Measurements from ENCODE around the gene C11orf58.

Gene C11orf58

GRCh38 chr11:16781936-16782919 lies 43.8 kb downstream of the C11orf58 start:
- DNase-seq (ENCODE audit: low read depth), result no peak
- no peak overlapping the region for H3K4me3 ChIP-seq (ENCODE audit: low read depth, low read length)

DNA sequence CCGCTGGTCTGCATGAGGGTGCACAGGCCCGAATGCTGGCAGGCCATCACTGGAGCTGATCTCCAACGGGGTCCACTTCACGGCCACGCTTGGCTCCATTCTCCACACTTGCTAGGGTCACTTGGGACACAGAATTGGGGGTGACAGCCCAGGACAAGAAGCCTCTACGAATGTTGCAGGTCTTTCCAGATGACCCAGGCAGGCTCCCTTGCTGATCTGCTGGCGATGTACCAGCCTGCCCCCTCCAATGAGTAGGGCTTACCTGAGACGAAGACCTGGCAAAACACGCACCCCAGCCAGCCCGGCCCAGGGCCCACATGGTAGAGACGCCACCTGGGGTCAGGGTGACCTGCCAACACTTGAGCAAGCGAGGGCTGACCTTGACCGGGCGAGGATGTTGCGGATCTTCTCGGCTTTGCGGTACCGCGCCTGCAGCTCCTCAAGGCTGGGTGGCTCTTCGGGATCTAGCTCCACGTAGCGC lies 44.9 kb downstream of the C11orf58 start:
- no peak for DNase-seq (ENCODE audit: low read depth)
- H3K4me3 ChIP-seq (ENCODE audit: low read depth, low read length), result no peak overlapping the region

DNA sequence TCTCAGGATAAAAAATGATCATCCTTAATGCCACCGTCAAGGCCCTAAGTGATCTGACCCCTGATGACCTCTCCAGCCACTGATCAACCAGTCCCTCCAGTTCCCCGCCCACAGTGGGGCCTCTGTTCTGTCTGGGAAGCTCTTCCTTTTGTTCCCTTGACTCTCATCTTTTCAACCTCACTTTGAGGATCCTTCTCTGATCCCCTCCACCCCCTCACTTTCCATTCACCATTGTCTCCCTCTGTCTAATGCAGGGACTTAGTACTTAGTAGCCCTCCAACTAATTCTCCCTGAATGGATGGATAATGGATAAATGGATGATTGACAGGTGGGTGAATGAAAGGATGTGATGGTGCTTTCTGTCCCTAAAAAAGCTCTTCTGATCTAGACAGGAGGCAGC lies 45.6 kb downstream of the C11orf58 start:
- DNase-seq (ENCODE audit: low read depth), result no peak
- H3K4me3 ChIP-seq (ENCODE audit: low read depth, low read length), result no peak overlapping the region

GRCh38 chr11:16784666-16785065 lies 46.2 kb downstream of the C11orf58 start:
- DNase-seq (ENCODE audit: low read depth), result no peak
- H3K4me3 ChIP-seq (ENCODE audit: low read depth, low read length), result no peak overlapping the region

DNA sequence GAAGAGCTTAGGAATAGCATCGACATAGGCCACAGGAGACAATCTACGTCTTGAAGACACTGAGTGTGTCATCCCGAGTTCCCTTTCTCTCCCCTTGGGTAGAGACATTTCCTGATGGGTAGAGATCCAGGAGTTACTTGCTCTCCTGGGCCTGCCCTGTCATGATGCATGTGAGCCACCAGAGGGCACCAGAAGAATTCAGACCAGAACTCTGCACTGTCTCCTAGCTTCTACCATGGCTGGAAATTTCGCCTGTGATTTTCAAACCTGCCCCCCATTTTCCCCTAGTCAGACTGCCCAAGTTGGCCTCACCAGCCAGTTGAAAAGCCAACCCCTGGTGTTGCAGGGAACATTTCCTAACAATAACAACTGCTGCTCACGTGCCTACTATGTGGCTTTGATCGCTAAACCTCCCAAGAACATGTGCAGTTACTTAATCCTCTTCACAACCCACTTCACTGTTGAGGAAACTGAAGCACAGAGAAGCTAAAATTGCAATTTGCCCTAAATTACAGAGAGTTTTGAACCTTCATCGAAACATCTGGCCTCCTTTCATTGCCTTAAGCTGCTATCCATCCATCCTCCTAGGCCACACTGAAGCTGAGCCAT lies 47.2 kb downstream of the C11orf58 start:
- H3K4me3 ChIP-seq (ENCODE audit: low read depth, low read length), result no peak overlapping the region
- no peak for DNase-seq (ENCODE audit: low read depth)

- no peak for DNase-seq (ENCODE audit: low read depth)
Measured at GRCh38 chr11:16786131-16786530, 47.7 kb downstream of the C11orf58 start.

GRCh38 chr11:16787035-16787742 lies 48.7 kb downstream of the C11orf58 start:
- no peak overlapping the region for H3K4me3 ChIP-seq (ENCODE audit: low read depth, low read length)
- no peak for DNase-seq (ENCODE audit: low read depth)

More at GRCh38 chr11:16786131-16786530, 47.7 kb downstream of the C11orf58 start:
- no peak overlapping the region for H3K4me3 ChIP-seq (ENCODE audit: low read depth, low read length)

DNA sequence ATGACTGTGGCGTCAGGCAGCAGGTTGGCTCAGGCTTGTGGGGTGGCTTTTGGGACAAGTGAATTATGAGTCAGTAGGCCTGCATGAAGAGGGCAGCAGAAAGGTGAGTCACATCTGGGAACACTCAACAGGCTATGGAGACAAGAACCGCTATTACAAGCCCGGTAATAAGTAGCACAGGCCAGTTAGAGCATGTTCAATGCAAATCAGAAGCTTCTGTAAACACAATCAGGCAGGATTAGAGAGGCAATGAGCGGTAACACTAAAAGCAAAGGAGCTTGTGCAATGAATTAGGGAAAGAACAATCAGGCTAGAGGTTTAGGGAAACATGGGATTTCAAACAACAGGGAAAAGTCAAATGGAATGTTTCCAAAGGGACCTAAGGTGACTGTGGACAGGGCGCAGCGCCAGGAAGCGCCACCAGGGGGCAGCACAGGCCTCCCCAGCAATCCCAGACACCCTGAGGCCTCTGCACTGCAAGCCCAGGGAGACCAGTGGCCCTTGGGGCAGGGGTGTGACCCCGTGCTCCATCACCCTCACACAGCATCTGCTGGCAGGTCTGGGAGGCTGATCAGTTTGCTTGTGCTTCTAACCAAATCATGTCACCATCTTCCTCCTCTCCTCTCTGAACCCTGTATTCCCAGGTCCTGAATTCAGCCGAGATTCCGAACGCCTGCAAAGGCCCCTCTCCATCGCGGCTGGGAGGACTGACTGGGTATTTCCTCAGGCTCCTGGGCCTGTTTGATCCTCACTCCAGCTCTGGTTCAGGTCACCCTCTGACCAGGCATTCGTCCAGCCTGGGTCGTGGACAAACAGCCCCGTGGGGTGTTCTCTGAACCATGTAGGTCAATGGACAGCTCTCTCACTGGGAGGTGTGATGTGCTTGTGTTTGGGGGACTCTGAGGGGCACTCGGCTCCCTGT lies 50.0 kb downstream of the C11orf58 start:
- no peak overlapping the region for H3K4me3 ChIP-seq (ENCODE audit: low read depth, low read length)
- DNase-seq (ENCODE audit: low read depth), result no peak

GRCh38 chr11:16789063-16789420 lies 50.6 kb downstream of the C11orf58 start:
- no peak for DNase-seq (ENCODE audit: low read depth)
- H3K4me3 ChIP-seq (ENCODE audit: low read depth, low read length), result no peak overlapping the region

- DNase-seq (ENCODE audit: low read depth), result no peak
- no peak overlapping the region for H3K4me3 ChIP-seq (ENCODE audit: low read depth, low read length)
Measured at GRCh38 chr11:16789560-16790485, 51.4 kb downstream of the C11orf58 start.

DNA sequence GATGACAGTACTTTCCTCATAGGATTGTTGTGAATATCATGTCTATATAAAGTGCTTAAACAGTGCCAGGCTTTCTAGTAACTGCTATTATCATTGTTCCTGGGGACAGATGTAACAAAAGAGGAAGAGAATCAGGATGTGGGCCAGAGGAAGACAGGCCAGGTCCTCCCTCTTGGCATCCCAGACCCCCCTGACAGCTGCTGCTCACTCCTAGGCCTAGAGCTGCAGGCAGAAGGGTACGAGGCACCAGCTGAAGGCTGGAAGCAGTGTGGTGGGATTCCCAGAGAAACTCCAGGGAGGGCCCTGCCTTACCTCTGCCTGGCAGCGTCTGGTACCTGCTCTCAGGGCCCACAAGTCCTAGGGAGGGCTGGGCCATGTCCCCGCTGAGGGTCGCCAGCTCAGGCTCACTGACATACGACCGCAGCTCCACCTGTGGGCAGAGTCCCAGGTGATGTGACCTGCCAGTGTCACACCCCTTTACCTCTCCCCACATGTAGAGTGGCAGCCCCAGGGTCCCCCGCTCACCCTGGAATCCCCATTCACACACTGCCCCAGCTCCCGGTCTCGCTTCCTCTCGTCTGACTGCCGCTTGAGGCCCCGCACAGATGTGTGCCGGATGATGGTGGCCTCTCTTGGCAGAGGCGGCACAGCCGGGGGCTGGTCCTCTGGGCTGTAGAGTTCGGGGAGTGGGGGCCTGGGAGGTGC lies 52.2 kb downstream of the C11orf58 start:
- no peak overlapping the region for H3K4me3 ChIP-seq (ENCODE audit: low read depth, low read length)
- DNase-seq (ENCODE audit: low read depth), result no peak

GRCh38 chr11:16791191-16791961 lies 52.9 kb downstream of the C11orf58 start:
- DNase-seq (ENCODE audit: low read depth), result peak; percentile 81
- no peak overlapping the region for H3K4me3 ChIP-seq (ENCODE audit: low read depth, low read length)

DNA sequence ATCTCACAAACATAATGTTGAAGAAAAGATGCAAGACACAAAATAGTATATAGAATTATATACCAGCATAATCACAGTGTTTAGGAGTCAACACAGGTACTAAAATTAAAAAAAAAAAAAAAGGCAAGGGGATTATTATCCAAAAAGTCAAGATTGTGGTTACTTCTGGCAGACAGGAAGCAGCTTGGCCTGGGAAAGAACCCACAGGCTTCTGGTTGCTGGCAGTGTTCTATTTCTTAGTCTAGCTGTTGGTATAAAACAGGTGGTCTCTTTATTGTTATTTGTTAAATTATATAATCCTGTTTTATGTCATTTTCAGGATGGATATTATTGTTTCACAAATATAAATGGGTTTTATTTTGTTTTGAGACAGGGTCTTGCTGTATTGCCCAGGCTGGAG lies 54.0 kb downstream of the C11orf58 start:
- no peak overlapping the region for H3K4me3 ChIP-seq (ENCODE audit: low read depth, low read length)
- DNase-seq (ENCODE audit: low read depth), result no peak

- H3K4me3 ChIP-seq (ENCODE audit: low read depth, low read length), result no peak overlapping the region
- no peak for DNase-seq (ENCODE audit: low read depth)
Measured at GRCh38 chr11:16793009-16793408, 54.6 kb downstream of the C11orf58 start.

DNA sequence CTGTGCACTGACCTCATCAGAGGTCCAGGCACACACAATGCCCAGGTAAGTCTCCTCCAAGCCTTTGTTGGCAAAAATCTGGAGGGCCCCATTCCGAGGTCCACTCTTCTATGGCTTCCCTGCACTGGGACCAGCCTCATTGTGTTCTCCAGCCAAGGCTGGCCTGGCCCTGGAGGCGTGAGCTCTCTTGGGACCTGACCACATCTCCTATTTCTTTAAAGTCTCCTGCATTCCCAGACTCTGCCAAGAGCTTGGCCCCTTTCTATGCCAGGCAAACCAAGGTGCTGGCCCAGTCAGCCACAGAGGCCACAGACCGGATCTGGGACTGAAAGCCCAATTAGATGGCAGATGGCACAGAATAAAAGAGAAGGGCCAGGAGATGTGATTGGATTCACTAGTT lies 55.1 kb downstream of the C11orf58 start:
- DNase-seq (ENCODE audit: low read depth), result no peak
- H3K4me3 ChIP-seq (ENCODE audit: low read depth, low read length), result no peak overlapping the region

DNA sequence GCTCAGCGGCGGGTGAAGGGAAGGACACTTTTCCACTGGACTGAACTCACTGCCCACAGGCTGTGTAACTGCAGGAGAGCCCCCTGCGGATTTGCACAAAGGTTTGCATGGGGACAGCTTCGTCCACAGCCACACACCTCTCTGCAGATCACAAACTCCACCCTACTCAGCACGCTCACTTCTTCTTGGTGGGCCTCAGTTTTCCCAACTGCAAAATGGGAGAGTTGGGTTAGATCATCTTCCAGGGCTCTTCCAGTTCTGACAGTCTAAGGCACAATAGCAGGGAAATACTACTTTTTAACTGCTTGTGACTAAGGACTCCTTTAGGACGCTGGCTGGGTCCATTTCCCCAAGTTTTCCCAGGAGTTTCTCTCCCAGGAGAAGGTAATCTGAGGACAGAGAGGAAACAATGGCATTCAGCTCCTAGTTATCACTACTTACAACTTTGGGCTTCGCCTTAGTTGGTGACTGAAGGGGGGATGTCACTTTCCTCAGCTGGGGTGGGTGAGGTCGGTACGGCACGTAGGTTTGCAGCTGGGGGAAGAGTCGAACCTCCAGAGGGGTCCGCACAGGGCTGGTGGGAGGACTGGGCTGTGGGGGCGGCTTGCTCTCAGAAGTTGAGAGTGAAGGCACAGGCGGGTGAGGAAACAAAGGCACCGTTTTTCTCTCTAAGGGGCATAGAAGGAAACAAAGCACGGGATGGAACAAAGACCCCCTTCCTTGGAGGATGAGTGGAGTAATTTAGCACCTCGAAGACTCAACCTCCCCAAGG lies 55.8 kb downstream of the C11orf58 start:
- H3K4me3 ChIP-seq (ENCODE audit: low read depth, low read length), result no peak overlapping the region
- no peak for DNase-seq (ENCODE audit: low read depth)

Measured in skeletal muscle cell (primary cell).